ENCODE data around the gene CYP4B1. TPM values are rescaled to one million over a fixed set of nuclear protein-coding genes. Genes with fewer than 3 reads are reported as not detected.

Gene CYP4B1
- total and polyA plus RNA-seq, 8 donors: 0.25 to 5.8 (median 1.4) TPM; not detected in 1

GRCh38 chr1:46812996-46813857 is 14.4 kb downstream of the CYP4B1 start:
- no peaks in the 10 kb centered on the region for H3K36me3 ChIP-seq
- H3K4me3 ChIP-seq: no peak overlapping the region
- H3K27ac ChIP-seq: no peak overlapping the region
- WGBS, 2 donors: 78 to 82% methylated on average over 11 of the region's 11 CpGs
- no peak for DNase-seq
- ATAC-seq: no peak
- intact Hi-C loops (cut with DNase I): no loop called here
- H3K27me3 ChIP-seq: no peaks in the 10 kb centered on the region
- no peaks in the 10 kb centered on the region for H3K9me3 ChIP-seq
- FAIRE-seq: no peak
- no peaks in the 10 kb centered on the region for H3K4me1 ChIP-seq
- TF ChIP-seq CTCF (IDR thresholded peaks at IDR 0.05): no peak

- no peak for TF ChIP-seq CTCF (IDR thresholded peaks at IDR 0.05)
- H3K9me3 ChIP-seq: no peaks in the 10 kb centered on the region
- no peak for ATAC-seq
- H3K4me3 ChIP-seq: no peak overlapping the region
- FAIRE-seq: no peak
- intact Hi-C loops (cut with DNase I): no loop called here
- no peak for DNase-seq
- H3K36me3 ChIP-seq: no peaks in the 10 kb centered on the region
- no peaks in the 10 kb centered on the region for H3K4me1 ChIP-seq
- no peak overlapping the region for H3K27ac ChIP-seq
- 86 to 87% methylated on average over 9 of the region's 9 CpGs for WGBS, 2 donors
- no peaks in the 10 kb centered on the region for H3K27me3 ChIP-seq
These were observed 15.1 kb downstream of the CYP4B1 start for GRCh38 chr1:46813858-46814396.

DNA sequence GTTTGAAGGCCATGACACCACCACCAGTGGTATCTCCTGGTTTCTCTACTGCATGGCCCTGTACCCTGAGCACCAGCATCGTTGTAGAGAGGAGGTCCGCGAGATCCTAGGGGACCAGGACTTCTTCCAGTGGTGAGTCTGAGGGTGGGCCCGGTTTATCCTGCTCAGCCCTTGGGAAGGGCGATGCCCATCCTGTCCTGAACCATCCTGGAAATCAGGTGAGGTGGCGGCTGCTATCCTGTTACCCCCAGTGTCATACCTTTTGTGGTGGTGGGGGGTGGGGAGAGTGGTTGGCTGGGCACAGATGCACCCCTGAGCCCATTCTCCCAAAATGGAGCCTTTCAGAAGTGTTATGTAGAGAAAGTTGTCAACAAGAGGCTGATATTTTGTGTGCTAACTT is 16.3 kb downstream of the CYP4B1 start:
- Histone ChIP-seq H3K27ac (no peak overlapping the region), H3K4me1 (no peaks in the 10 kb centered on the region), H3K36me3 (no peaks in the 10 kb centered on the region), H3K27me3 (no peaks in the 10 kb centered on the region), H3K4me3 (no peak overlapping the region), H3K9me3 (no peaks in the 10 kb centered on the region)
- intact Hi-C loops (cut with DNase I): no loop called here
- DNase-seq (no peak), ATAC-seq (no peak), FAIRE-seq (no peak)
- TF ChIP-seq CTCF (IDR thresholded peaks at IDR 0.05): no peak
- 80 to 99% methylated on average over 6 of the region's 6 CpGs for WGBS, 2 donors

DNA sequence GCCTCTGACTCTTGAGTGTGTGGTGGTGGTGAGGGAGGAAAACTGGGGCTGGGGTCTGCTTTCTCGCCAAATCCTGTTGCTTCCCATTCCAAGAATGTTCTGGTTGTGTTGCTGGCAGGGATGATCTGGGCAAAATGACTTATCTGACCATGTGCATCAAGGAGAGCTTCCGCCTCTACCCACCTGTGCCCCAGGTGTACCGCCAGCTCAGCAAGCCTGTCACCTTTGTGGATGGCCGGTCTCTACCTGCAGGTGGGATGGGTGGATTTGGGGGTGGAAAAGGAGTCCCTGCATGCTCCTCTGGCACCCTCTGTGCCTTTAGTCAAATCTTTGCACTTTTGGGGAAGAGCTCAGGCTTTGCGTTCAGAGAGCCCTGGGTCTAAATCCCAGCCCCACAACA is 18.1 kb downstream of the CYP4B1 start:
- DNase-seq: no peak
- 79 to 85% methylated on average over 5 of the region's 5 CpGs for WGBS, 2 donors
- ATAC-seq: no peak
- no peaks in the 10 kb centered on the region for H3K4me1 ChIP-seq
- intact Hi-C loops (cut with DNase I): no loop called here
- no peaks in the 10 kb centered on the region for H3K27me3 ChIP-seq
- H3K27ac ChIP-seq: no peak overlapping the region
- TF ChIP-seq CTCF (IDR thresholded peaks at IDR 0.05): no peak
- no peaks in the 10 kb centered on the region for H3K9me3 ChIP-seq
- H3K36me3 ChIP-seq: no peaks in the 10 kb centered on the region
- FAIRE-seq: no peak
- no peak overlapping the region for H3K4me3 ChIP-seq

DNA sequence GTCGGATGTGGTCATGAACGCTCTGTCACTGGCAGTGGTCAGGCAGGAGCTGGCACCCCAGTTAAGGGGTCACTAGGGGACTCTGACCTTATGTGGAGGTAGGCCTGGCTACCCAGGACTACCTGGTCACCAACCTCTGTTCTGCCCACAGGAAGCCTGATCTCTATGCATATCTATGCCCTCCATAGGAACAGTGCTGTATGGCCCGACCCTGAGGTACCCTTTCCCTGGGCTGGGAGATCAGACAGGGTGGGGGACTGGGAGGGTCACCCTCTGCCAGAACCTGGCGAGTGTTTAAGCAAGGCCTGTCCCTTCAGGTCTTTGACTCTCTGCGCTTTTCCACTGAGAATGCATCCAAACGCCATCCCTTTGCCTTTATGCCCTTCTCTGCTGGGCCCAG is 19.0 kb downstream of the CYP4B1 start:
- TF ChIP-seq CTCF (IDR thresholded peaks at IDR 0.05): no peak
- H3K4me1 ChIP-seq: no peaks in the 10 kb centered on the region
- H3K27me3 ChIP-seq: no peaks in the 10 kb centered on the region
- peak in 1 of 6 donors; percentile 22 for DNase-seq
- intact Hi-C loops (cut with DNase I): no loop called here
- H3K36me3 ChIP-seq: no peaks in the 10 kb centered on the region
- no peaks in the 10 kb centered on the region for H3K9me3 ChIP-seq
- WGBS, 2 donors: 81 to 83% methylated on average over 6 of the region's 6 CpGs
- H3K4me3 ChIP-seq: no peak overlapping the region
- ATAC-seq: no peak
- no peak for FAIRE-seq
- no peak overlapping the region for H3K27ac ChIP-seq

Measured in pancreas (tissue), 10 donors.